CD4-positive, alpha-beta T cell (primary cell): Measurements from ENCODE around the gene ZFC3H1. TPM values are rescaled to one million over a fixed set of nuclear protein-coding genes. Genes with fewer than 3 reads are reported as not detected.

ENCODE experiments used
- ATAC-seq: fragments of 200-7000 bp; cut with Tn5 transposase; one replicate; pipeline ENCODE4 v1.10.0; 2022; ENCODE audit warnings: mild to moderate bottlenecking; ENCODE audit not compliant: poor library complexity
- CTCF ChIA-PET: fragments of 350-600 bp; sonication (Branson Sonifier 250); formaldehyde crosslinking; loops from one replicate; lab custom pipeline; 2021; ENCODE audit warnings: antibody characterized with exemption, inconsistent platforms; lab: Charles Lee
- POLR2A ChIA-PET: fragments of 350-600 bp; sonication (Branson Sonifier 250); formaldehyde crosslinking; loops from one replicate; lab custom pipeline; 2021; ENCODE audit warnings: antibody characterized with exemption, inconsistent platforms; lab: Charles Lee
- DNase-seq, 14 experiments: peaks; one replicate each; pipeline ENCODE4 v3.0.0-alpha.2; 2013 to 2020; ENCODE audit warnings: mixed read lengths in 2 of 14
- H3K27ac ChIP-seq, 2 donors: one replicate each; pipeline versions ENCODE4 v1.5.1 to v1.7.0; 2013; ENCODE audit warnings: low read length in 2 of 2, low read depth in 1 of 2, mild to moderate bottlenecking in 1 of 2
- H3K27me3 ChIP-seq, 2 experiments: 1 replicate in 1 of 2; 2 replicates in 1 of 2; pipeline versions ENCODE4 v1.6.1 to v1.7.0; 2013; ENCODE audit warnings: low read length in 2 of 2, control low read depth in 1 of 2, mild to moderate bottlenecking in 1 of 2, moderate library complexity in 1 of 2; ENCODE audit not compliant: insufficient read depth in 2 of 2, control insufficient read depth in 1 of 2
- H3K36me3 ChIP-seq: one replicate; pipeline ENCODE4 v1.6.1; 2013; ENCODE audit warnings: low read length, control low read depth; ENCODE audit not compliant: insufficient read depth
- H3K4me1 ChIP-seq: one replicate; pipeline ENCODE4 v1.6.1; 2013; ENCODE audit warnings: low read length, control low read depth; ENCODE audit not compliant: insufficient read depth
- H3K4me3 ChIP-seq: one replicate; pipeline ENCODE4 v1.5.1; 2013; ENCODE audit warnings: mild to moderate bottlenecking, low read length, moderate library complexity
- H3K9me3 ChIP-seq, 2 experiments: 1 replicate in 1 of 2; 2 replicates in 1 of 2; pipeline versions ENCODE4 v1.6.1 to v1.7.0; 2013; ENCODE audit warnings: low read length in 2 of 2, mild to moderate bottlenecking in 2 of 2, control low read depth in 1 of 2, moderate library complexity in 1 of 2; ENCODE audit not compliant: control insufficient read depth in 1 of 2, insufficient read depth in 1 of 2
- H3K27ac Mint-ChIP-seq: one replicate; pipeline ENCODE4 v1.8.0; 2020; ENCODE audit warnings: mixed read lengths
- H3K27me3 Mint-ChIP-seq: one replicate; pipeline ENCODE4 v1.8.0; 2021; ENCODE audit warnings: mixed read lengths
- H3K36me3 Mint-ChIP-seq: one replicate; pipeline ENCODE4 v1.8.0; 2021; ENCODE audit warnings: low read depth, mixed read lengths
- H3K4me1 Mint-ChIP-seq: one replicate; pipeline ENCODE4 v1.8.0; 2021; ENCODE audit warnings: low read depth, mixed read lengths
- H3K4me3 Mint-ChIP-seq: one replicate; pipeline ENCODE4 v1.8.0; 2020; ENCODE audit warnings: mild to moderate bottlenecking, mixed read lengths
- H3K9me3 Mint-ChIP-seq: one replicate; pipeline ENCODE4 v1.8.0; 2020; ENCODE audit warnings: mixed read lengths
- CTCF ChIP-seq: fragments of 200-600 bp; IDR thresholded peaks from one replicate; pipeline ENCODE4 v1.8.0; 2022; ENCODE audit warnings: antibody characterized with exemption, mild to moderate bottlenecking
- intact Hi-C, 2 experiments: fragments of 100-400 bp; cut with DNase I in 1 of 2; cut with micrococcal nuclease in 1 of 2; formaldehyde crosslinking; loops; one replicate each; pipeline versions ENCODE4 v1.15.1 to v1.9.0; 2023 to 2025; cut with DNase I, micrococcal nuclease
- total RNA-seq, 174 experiments: library from RNA in 2 of 174; stranded (reverse) in 2 of 174; gene quantifications; one replicate each; pipeline ENCODE4 v1.2.3 and lab custom pipeline; 2021 to 2026

The ZFC3H1 gene
- total RNA-seq, 2 experiments from 2014 or later, result 131 to 135 TPM

GRCh38 chr12:71599210-71599609 lies 64.4 kb downstream of the ZFC3H1 start:
- no peaks in the 10 kb centered on the region for H3K36me3 ChIP-seq
- Mint-ChIP-seq H3K4me1 (no peaks in the 10 kb centered on the region), H3K36me3 (no peaks in the 10 kb centered on the region), H3K27me3 (peaks cover 14% of the 10 kb centered on the region), H3K4me3 (no peak overlapping the region), H3K9me3 (no peaks in the 10 kb centered on the region), H3K27ac (no peak overlapping the region)
- intact Hi-C loops, result no loop called here
- peaks cover 4 to 6% of the 10 kb centered on the region in 2 experiments for H3K27me3 ChIP-seq
- no peaks in the 10 kb centered on the region for H3K4me1 ChIP-seq
- ChIA-PET POLR2A (no interaction called here), CTCF (no interaction called here)
- no peak for TF ChIP-seq CTCF
- ATAC-seq (no peak), DNase-seq (no peak)
- no peak overlapping the region for H3K4me3 ChIP-seq
- no peaks in the 10 kb centered on the region for H3K9me3 ChIP-seq
- H3K27ac ChIP-seq, result no peak overlapping the region

- Mint-ChIP-seq H3K36me3 (no peaks in the 10 kb centered on the region), H3K4me1 (no peaks in the 10 kb centered on the region), H3K9me3 (no peaks in the 10 kb centered on the region), H3K27me3 (peaks cover 61% of the 10 kb centered on the region), H3K27ac (no peak overlapping the region), H3K4me3 (no peak overlapping the region)
- no peaks in the 10 kb centered on the region for H3K36me3 ChIP-seq
- no peaks in the 10 kb centered on the region for H3K9me3 ChIP-seq
- intact Hi-C loops, result no loop called here
- DNase-seq, result no peak
- H3K4me3 ChIP-seq, result no peak overlapping the region
- H3K27me3 ChIP-seq, result peaks cover 13 to 18% of the 10 kb centered on the region in 2 experiments
- no peak for ATAC-seq
- CTCF ChIA-PET, result no interaction called here
- no peaks in the 10 kb centered on the region for H3K4me1 ChIP-seq
- H3K27ac ChIP-seq, result no peak overlapping the region
- POLR2A ChIA-PET, result no interaction called here
- no peak for TF ChIP-seq CTCF
Observed at GRCh38 chr12:71594214-71594948, 69.3 kb downstream of the ZFC3H1 start.

GRCh38 chr12:71592841-71593240 lies 70.8 kb downstream of the ZFC3H1 start:
- peaks cover 70% of the 10 kb centered on the region for H3K27me3 Mint-ChIP-seq

More at GRCh38 chr12:71592841-71593240, 70.8 kb downstream of the ZFC3H1 start:
- POLR2A ChIA-PET, result no interaction called here
- Histone ChIP-seq H3K36me3 (no peaks in the 10 kb centered on the region), H3K27ac (no peak overlapping the region), H3K4me3 (no peak overlapping the region), H3K9me3 (no peaks in the 10 kb centered on the region), H3K27me3 (peaks cover 13 to 18% of the 10 kb centered on the region in 2 experiments), H3K4me1 (no peaks in the 10 kb centered on the region)
- H3K4me1 Mint-ChIP-seq, result no peaks in the 10 kb centered on the region
- H3K9me3 Mint-ChIP-seq, result no peaks in the 10 kb centered on the region
- H3K4me3 Mint-ChIP-seq, result no peak overlapping the region
- CTCF ChIA-PET, result no interaction called here
- ATAC-seq (no peak), DNase-seq (no peak)
- intact Hi-C loops, result no loop called here
- no peak for TF ChIP-seq CTCF
- H3K36me3 Mint-ChIP-seq, result no peaks in the 10 kb centered on the region
- H3K27ac Mint-ChIP-seq, result no peak overlapping the region
